B cell (primary cell): ENCODE data around the gene EXTL1. TPM values are rescaled to one million over a fixed set of nuclear protein-coding genes. Genes with fewer than 3 reads are reported as not detected.

Experiments
- ATAC-seq: fragments of 200-7000 bp; cut with Tn5 transposase; one replicate; pipeline ENCODE4 v1.10.0; 2021; ENCODE audit warnings: low read depth, mild to moderate bottlenecking, moderate number of reproducible peaks, moderate library complexity
- CTCF ChIA-PET: fragments of 350-600 bp; sonication (Branson Sonifier 250); formaldehyde crosslinking; loops from one replicate; lab custom pipeline; 2021; ENCODE audit warnings: antibody characterized with exemption, inconsistent platforms; lab: Charles Lee
- POLR2A ChIA-PET: fragments of 350-600 bp; sonication (Branson Sonifier 250); formaldehyde crosslinking; loops from one replicate; lab custom pipeline; 2021; ENCODE audit warnings: antibody characterized with exemption; lab: Charles Lee
- DNase-seq: peaks from one replicate; pipeline ENCODE4 v3.0.0; 2013
- H2AFZ ChIP-seq: 2 replicates; pipeline ENCODE4 v1.6.1; 2012; ENCODE audit warnings: mild to moderate bottlenecking, low read depth, low read length; ENCODE audit not compliant: insufficient read depth, poor library complexity, severe bottlenecking
- H3K27ac ChIP-seq, 2 donors: 1 replicate in 1 of 2; 2 replicates in 1 of 2; pipeline ENCODE4 v1.5.1; 2012 to 2013; ENCODE audit warnings: low read length in 2 of 2, mild to moderate bottlenecking in 2 of 2, moderate library complexity in 1 of 2
- H3K27me3 ChIP-seq, 4 experiments: fragments of 200-600 bp in 1 of 4; sonication (generic) in 1 of 4; replicated peaks in 1 of 4; 1 replicate in 2 of 4; 2 replicates in 2 of 4; pipeline versions ENCODE4 v1.6.1 to v1.7.0; 2013 to 2016; ENCODE audit warnings: low read length in 3 of 4, mild to moderate bottlenecking in 2 of 4, mixed read lengths in 1 of 4, moderate library complexity in 1 of 4; ENCODE audit not compliant: insufficient read depth in 4 of 4, control insufficient read depth in 3 of 4; ENCODE audit errors: control extremely low read depth in 1 of 4
- H3K36me3 ChIP-seq, 2 experiments: replicated peaks in 1 of 2; 1 replicate in 1 of 2; 2 replicates in 1 of 2; pipeline versions ENCODE4 v1.6.1 to v1.7.1; 2013; ENCODE audit warnings: low read length in 1 of 2; ENCODE audit not compliant: insufficient read depth in 2 of 2, control insufficient read depth in 1 of 2; ENCODE audit errors: control extremely low read depth in 1 of 2, extremely low read depth in 1 of 2
- H3K4me1 ChIP-seq, 2 donors: fragments of 200-600 bp in 1 of 2; sonication (generic) in 1 of 2; 1 replicate in 1 of 2; 2 replicates in 1 of 2; pipeline versions ENCODE4 v1.5.1 to v1.6.1; 2013 to 2017; ENCODE audit warnings: low read length in 2 of 2; ENCODE audit not compliant: control insufficient read depth in 2 of 2, insufficient read depth in 2 of 2
- H3K4me2 ChIP-seq: replicated peaks from 2 replicates; pipeline ENCODE3; 2012; ENCODE audit warnings: mild to moderate bottlenecking, low read depth, low read length; ENCODE audit not compliant: poor library complexity, severe bottlenecking
- H3K4me3 ChIP-seq, 5 experiments: fragments of 200-600 bp in 1 of 5; sonication (generic) in 1 of 5; 1 replicate in 3 of 5; 2 replicates in 2 of 5; pipeline versions ENCODE4 v1.5.1 to v1.7.0; 2011 to 2016; ENCODE audit warnings: low read length in 4 of 5, mild to moderate bottlenecking in 4 of 5, low read depth in 2 of 5, control low read depth in 1 of 5, moderate library complexity in 1 of 5; ENCODE audit not compliant: insufficient read depth in 1 of 5; ENCODE audit errors: control extremely low read depth in 1 of 5, extremely low read depth in 1 of 5
- H3K79me2 ChIP-seq: fragments of 200-600 bp; sonication (generic); one replicate; pipeline ENCODE4 v1.6.0; 2016; ENCODE audit warnings: low read length; ENCODE audit not compliant: control insufficient read depth, insufficient read depth
- H3K9ac ChIP-seq: fragments of 200-600 bp; sonication (generic); 2 replicates; pipeline ENCODE4 v1.6.1; 2017; ENCODE audit warnings: mild to moderate bottlenecking, low read length, moderate library complexity
- H3K9me3 ChIP-seq, 3 donors: one replicate each; pipeline versions ENCODE4 v1.6.1 to v1.7.1; 2013; ENCODE audit warnings: low read length in 2 of 3; ENCODE audit not compliant: control insufficient read depth in 2 of 3, insufficient read depth in 1 of 3; ENCODE audit errors: control extremely low read depth in 1 of 3
- H4K20me1 ChIP-seq: 2 replicates; pipeline ENCODE4 v1.6.0; 2012; ENCODE audit warnings: mild to moderate bottlenecking, low read length; ENCODE audit not compliant: insufficient read depth, control insufficient read depth, poor library complexity, severe bottlenecking
- H3K27ac Mint-ChIP-seq: one replicate; pipeline ENCODE4 v1.8.0; 2021; ENCODE audit warnings: mixed read lengths
- H3K27me3 Mint-ChIP-seq: one replicate; pipeline ENCODE4 v1.8.0; 2021; ENCODE audit warnings: mixed read lengths
- H3K4me1 Mint-ChIP-seq: one replicate; pipeline ENCODE4 v1.8.0; 2021; ENCODE audit warnings: mixed read lengths
- H3K4me3 Mint-ChIP-seq: one replicate; pipeline ENCODE4 v1.8.0; 2021; ENCODE audit warnings: mixed read lengths
- H3K9me3 Mint-ChIP-seq: one replicate; pipeline ENCODE4 v1.8.0; 2022; ENCODE audit warnings: mixed read lengths; ENCODE audit not compliant: insufficient read depth
- CTCF ChIP-seq: fragments of 200-600 bp; IDR thresholded peaks from one replicate; pipeline ENCODE4 v1.8.0; 2022; ENCODE audit warnings: antibody characterized with exemption, mild to moderate bottlenecking
- EZH2 ChIP-seq: IDR thresholded peaks from 2 replicates; pipeline ENCODE4 v1.6.1; 2012; ENCODE audit warnings: borderline replicate concordance, low read depth, mild to moderate bottlenecking, moderate library complexity, low read length; ENCODE audit not compliant: insufficient read depth, poor library complexity, severe bottlenecking
- WGBS: methylation state at CpG from one replicate; pipeline ENCODE4 v1.1.5; 2013; ENCODE audit warnings: missing lambda C conversion rate; ENCODE audit not compliant: insufficient coverage; 5-methylcytosine and 5-hydroxymethylcytosine counted together
- intact Hi-C: fragments of 100-400 bp; cut with micrococcal nuclease; formaldehyde crosslinking; loops from one replicate; pipeline ENCODE4 v1.10.0; 2022
- polyA plus RNA-seq: library from polyadenylated mRNA; depleted of rRNA; stranded (reverse); fragments of >200 nt; gene quantifications from 2 replicates; pipeline ENCODE4 v1.2.3, GENCODE V29; 2012
- total RNA-seq, 2 donors: library from RNA; stranded (reverse); fragments of 120-200 nt in 1 of 2; gene quantifications; 1 replicate in 1 of 2; 2 replicates in 1 of 2; pipeline versions ENCODE4 v1.2.3 to v1.2.4, GENCODE V29; 2013 to 2022

EXTL1 gene
- total and polyA plus RNA-seq, 2 donors (not counting 1 experiment from before 2014, with no cell fraction given) = 0.12 TPM; not detected in 1

- H2AFZ ChIP-seq = peak overlapping the region; percentile 100
- Mint-ChIP-seq H3K27me3 (peaks cover 9% of the 10 kb centered on the region), H3K4me3 (peak overlapping the region; percentile 96), H3K27ac (peak overlapping the region; percentile 89), H3K9me3 (no peaks in the 10 kb centered on the region), H3K4me1 (peaks cover 13% of the 10 kb centered on the region)
- DNase-seq (peak; percentile 94), ATAC-seq (peak; percentile 95)
- WGBS = 2% methylated on average over 55 of the region's 60 CpGs
- H3K27ac ChIP-seq = peak overlapping the region in 1 of 2 donors; percentile 67
- no peaks in the 10 kb centered on the region for H3K36me3 ChIP-seq
- ChIA-PET POLR2A (interaction anchor here (0.6 to 1.0 kb wide), 2 partner anchors 140 to 288 kb away, joined by 3 to 4 read pairs; no protein-coding TSS in a partner anchor), CTCF (interaction anchor here (1.0 to 2.7 kb wide), 6 partner anchors 8 to 140 kb away, joined by 3 to 14 read pairs (median 4); partner anchors contain the start of gene PAFAH2)
- H4K20me1 ChIP-seq = no peaks in the 10 kb centered on the region
- peak overlapping the region; percentile 98 for H3K4me2 ChIP-seq
- TF ChIP-seq CTCF (no peak), EZH2 (no peak)
- peaks cover 10 to 13% of the 10 kb centered on the region in 2 donors for H3K4me1 ChIP-seq
- H3K4me3 ChIP-seq = peak overlapping the region; percentile 41 to 96 (median 95)
- H3K27me3 ChIP-seq = peaks cover 0 to 29% (median 4%) of the 10 kb centered on the region in 4 experiments
- no peaks in the 10 kb centered on the region for H3K79me2 ChIP-seq
- peak overlapping the region; percentile 93 for H3K9ac ChIP-seq
- intact Hi-C loops = loop anchor here (1.0 to 5.0 kb wide), 5 partner anchors 37 to 129 kb away; partner anchors contain the start of genes PAFAH2, PDIK1L and STMN1
- H3K9me3 ChIP-seq = no peaks in the 10 kb centered on the region
Observed at GRCh38 chr1:26035203-26035958, 13.8 kb downstream of the EXTL1 start.
